Measurements from ENCODE around the gene SEMA3D.

The SEMA3D gene

DNA sequence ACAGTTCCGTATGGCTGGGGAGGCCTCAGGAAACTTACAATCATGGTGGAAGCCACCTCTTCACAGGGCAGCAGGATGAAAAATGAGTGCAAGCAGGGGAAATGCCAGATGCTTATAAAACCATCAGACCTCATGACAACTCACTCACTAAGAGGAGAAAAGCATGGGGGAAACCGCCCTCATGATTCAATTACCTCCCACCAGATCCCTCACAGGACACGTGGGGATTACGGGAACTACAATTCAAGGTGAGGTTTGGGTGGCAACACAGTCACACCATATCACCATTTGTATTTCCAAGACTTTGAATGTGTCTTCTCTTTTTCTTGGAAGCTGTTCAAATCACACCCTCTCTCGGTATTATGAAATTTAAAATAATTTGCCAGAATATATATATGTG is 80.1 kb downstream of the SEMA3D start:
- Histone ChIP-seq H2AFZ (no peak overlapping the region), H3K4me3 (ENCODE audit: low read depth, low read length) (no peak overlapping the region), H3K4me2 (ENCODE audit: low read length) (no peak overlapping the region), H3K27ac (no peak overlapping the region), H3K4me1 (no peaks in the 10 kb centered on the region), H3K36me3 (ENCODE audit: control insufficient read depth, insufficient read depth, low read length) (no peaks in the 10 kb centered on the region), H3K27me3 (ENCODE audit: control insufficient read depth, insufficient read depth, low read length) (no peaks in the 10 kb centered on the region), H3K79me2 (no peaks in the 10 kb centered on the region), H3K9me3 (ENCODE audit: control insufficient read depth, low read length) (no peaks in the 10 kb centered on the region), H3K9ac (no peak overlapping the region)
- TF ChIP-seq, protein P1, sequence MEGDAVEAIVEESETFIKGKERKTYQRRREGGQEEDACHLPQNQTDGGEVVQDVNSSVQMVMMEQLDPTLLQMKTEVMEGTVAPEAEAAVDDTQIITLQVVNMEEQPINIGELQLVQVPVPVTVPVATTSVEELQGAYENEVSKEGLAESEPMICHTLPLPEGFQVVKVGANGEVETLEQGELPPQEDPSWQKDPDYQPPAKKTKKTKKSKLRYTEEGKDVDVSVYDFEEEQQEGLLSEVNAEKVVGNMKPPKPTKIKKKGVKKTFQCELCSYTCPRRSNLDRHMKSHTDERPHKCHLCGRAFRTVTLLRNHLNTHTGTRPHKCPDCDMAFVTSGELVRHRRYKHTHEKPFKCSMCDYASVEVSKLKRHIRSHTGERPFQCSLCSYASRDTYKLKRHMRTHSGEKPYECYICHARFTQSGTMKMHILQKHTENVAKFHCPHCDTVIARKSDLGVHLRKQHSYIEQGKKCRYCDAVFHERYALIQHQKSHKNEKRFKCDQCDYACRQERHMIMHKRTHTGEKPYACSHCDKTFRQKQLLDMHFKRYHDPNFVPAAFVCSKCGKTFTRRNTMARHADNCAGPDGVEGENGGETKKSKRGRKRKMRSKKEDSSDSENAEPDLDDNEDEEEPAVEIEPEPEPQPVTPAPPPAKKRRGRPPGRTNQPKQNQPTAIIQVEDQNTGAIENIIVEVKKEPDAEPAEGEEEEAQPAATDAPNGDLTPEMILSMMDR (IDR thresholded peaks at IDR 0.05), result no peak

DNA sequence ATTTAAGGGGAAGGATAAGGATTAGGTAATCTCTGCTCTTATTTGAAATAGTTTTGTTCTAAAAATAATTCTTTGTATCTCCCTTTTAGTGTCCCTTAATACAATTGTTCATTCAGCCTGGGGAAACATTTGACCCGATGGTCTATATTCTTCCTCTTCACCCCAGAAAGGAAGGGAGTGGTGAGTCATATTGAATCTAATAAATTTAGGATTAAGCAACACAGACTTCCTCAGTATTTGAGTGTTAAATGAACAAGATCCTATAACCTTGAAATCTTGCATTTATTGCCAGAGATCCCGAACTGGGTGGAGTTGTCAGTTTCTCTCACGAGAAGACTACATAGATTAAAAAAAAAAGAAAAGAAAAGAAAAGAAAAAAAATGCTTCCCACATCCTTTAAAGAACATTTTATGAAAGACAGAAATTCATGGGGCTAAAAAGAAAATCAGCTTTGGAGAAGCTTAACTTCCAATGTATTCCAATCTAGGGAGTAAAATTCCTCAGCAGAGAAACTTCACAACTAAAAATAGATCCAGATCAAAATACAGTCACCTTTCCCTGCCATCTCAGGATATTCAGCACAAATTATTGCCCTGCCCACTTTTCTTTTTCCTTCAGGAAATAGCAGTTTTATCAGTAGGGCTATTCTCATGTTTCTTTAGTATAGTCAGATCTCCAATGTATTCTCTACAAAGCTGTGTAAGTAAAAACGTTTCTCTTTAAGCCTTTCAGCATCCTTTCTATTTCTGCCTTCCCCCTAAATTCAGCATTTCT is 82.2 kb downstream of the SEMA3D start:
- Histone ChIP-seq H2AFZ (no peak overlapping the region), H3K4me3 (ENCODE audit: low read depth, low read length) (no peak overlapping the region), H3K27me3 (ENCODE audit: control insufficient read depth, insufficient read depth, low read length) (no peaks in the 10 kb centered on the region), H3K36me3 (ENCODE audit: control insufficient read depth, insufficient read depth, low read length) (no peaks in the 10 kb centered on the region), H3K4me2 (ENCODE audit: low read length) (no peak overlapping the region), H3K9ac (no peak overlapping the region), H3K79me2 (no peaks in the 10 kb centered on the region), H3K27ac (no peak overlapping the region), H3K4me1 (no peaks in the 10 kb centered on the region), H3K9me3 (ENCODE audit: control insufficient read depth, low read length) (no peaks in the 10 kb centered on the region)
- TF ChIP-seq, protein P1 (IDR thresholded peaks at IDR 0.05), result no peak

DNA sequence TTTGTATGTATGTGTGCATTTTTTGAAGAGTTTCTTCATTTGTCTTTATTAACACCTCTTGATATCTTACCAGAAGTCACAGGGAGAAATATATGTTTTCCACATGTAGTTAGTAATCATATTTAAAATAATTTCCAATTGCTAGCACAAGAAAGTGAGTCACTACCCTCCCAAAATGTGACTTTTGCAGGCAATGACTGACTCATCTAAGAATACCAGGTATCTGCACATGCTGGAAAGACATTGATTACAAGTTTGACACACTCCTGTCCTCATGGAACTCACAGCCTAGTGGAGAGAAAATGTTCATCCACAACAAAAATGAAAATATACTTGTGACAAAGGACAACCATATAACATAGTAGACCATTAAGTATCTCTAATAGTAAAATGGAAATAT is 82.9 kb downstream of the SEMA3D start:
- no peak overlapping the region for H3K4me2 ChIP-seq (ENCODE audit: low read length)
- H3K4me1 ChIP-seq, result no peaks in the 10 kb centered on the region
- H3K79me2 ChIP-seq, result no peaks in the 10 kb centered on the region
- no peaks in the 10 kb centered on the region for H3K27me3 ChIP-seq (ENCODE audit: control insufficient read depth, insufficient read depth, low read length)
- TF ChIP-seq, protein P1 (IDR thresholded peaks at IDR 0.05), result no peak
- no peaks in the 10 kb centered on the region for H3K36me3 ChIP-seq (ENCODE audit: control insufficient read depth, insufficient read depth, low read length)
- H3K9ac ChIP-seq, result no peak overlapping the region
- H3K4me3 ChIP-seq (ENCODE audit: low read depth, low read length), result no peak overlapping the region
- H3K9me3 ChIP-seq (ENCODE audit: control insufficient read depth, low read length), result no peaks in the 10 kb centered on the region
- no peak overlapping the region for H2AFZ ChIP-seq
- no peak overlapping the region for H3K27ac ChIP-seq

DNA sequence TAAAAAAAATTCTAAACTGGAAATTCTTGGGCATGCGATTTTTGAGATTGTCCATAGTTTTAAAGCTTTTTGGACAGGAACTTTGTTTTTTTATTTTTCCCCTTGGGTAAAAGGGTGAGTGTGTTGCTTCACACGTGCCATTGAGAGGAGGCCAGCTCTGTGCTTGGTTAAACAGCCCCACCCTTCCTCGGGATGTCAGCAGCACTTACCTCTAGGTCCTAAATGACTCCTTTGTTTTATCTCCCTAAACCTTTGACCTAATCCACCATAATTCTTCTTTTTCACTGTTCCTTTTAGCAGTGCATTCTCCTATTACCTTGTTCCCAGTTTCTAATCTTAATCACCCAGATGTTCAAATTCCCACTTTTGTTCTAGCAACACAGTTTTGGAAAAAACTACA is 83.5 kb downstream of the SEMA3D start:
- Histone ChIP-seq H3K4me1 (no peaks in the 10 kb centered on the region), H3K27me3 (ENCODE audit: control insufficient read depth, insufficient read depth, low read length) (no peaks in the 10 kb centered on the region), H3K36me3 (ENCODE audit: control insufficient read depth, insufficient read depth, low read length) (no peaks in the 10 kb centered on the region), H3K9ac (no peak overlapping the region), H2AFZ (no peak overlapping the region), H3K79me2 (no peaks in the 10 kb centered on the region), H3K27ac (no peak overlapping the region), H3K4me3 (ENCODE audit: low read depth, low read length) (no peak overlapping the region), H3K9me3 (ENCODE audit: control insufficient read depth, low read length) (no peaks in the 10 kb centered on the region), H3K4me2 (ENCODE audit: low read length) (no peak overlapping the region)
- TF ChIP-seq, protein P1 (IDR thresholded peaks at IDR 0.05), result no peak

DNA sequence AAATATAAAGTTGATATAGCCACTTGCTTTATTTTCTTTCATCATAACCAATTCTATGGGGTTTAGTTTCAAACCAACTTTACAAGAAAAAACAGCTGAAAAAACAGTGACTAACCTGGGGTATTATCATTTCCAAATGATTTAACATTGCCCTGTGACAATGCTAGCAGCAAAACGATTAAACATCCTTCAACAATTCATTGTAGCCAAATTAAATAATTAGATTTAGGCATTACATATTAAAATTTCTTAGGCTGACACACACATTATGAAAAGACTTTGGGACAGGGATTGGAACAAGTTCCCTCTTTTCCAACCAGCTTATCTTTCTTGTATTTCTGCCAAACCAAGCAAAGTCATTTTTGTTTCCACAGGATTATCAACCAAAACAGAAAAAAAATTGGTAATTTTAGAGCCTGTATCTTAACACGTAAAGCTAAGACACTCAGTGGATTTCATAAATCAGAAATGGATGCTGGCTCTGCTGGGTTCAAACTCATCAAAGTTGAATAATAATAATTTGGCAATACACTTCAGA is 84.0 kb downstream of the SEMA3D start:
- H3K4me2 ChIP-seq (ENCODE audit: low read length), result no peak overlapping the region
- TF ChIP-seq, protein P1 (IDR thresholded peaks at IDR 0.05), result no peak
- H3K9ac ChIP-seq, result no peak overlapping the region

More for the DNA sequence above, 84.0 kb downstream of the SEMA3D start:
- Histone ChIP-seq H3K36me3 (ENCODE audit: control insufficient read depth, insufficient read depth, low read length) (no peaks in the 10 kb centered on the region), H3K27ac (no peak overlapping the region), H3K9me3 (ENCODE audit: control insufficient read depth, low read length) (no peaks in the 10 kb centered on the region), H3K4me3 (ENCODE audit: low read depth, low read length) (no peak overlapping the region), H2AFZ (no peak overlapping the region), H3K27me3 (ENCODE audit: control insufficient read depth, insufficient read depth, low read length) (no peaks in the 10 kb centered on the region), H3K79me2 (no peaks in the 10 kb centered on the region), H3K4me1 (no peaks in the 10 kb centered on the region)
